ENCODE data around the gene SLC12A5.

The SLC12A5 gene

GRCh38 chr20:46065691-46066090, 36.7 kb downstream of the SLC12A5 start:
- no peak for TF ChIP-seq CTCF (IDR thresholded peaks at IDR 0.05; ENCODE audit: extremely low read depth, insufficient read depth, missing control alignments)
- no peak for DNase-seq (ENCODE audit: low spot score)
- in situ Hi-C loops (cut with MboI; ENCODE audit: low pct_unique_long_range_greater_than_20kb, low sequenced_read_pairs, unreplicated experiment), result no loop called here

- no peak for TF ChIP-seq CTCF (IDR thresholded peaks at IDR 0.05; ENCODE audit: extremely low read depth, insufficient read depth, missing control alignments)
- in situ Hi-C loops (cut with MboI; ENCODE audit: low pct_unique_long_range_greater_than_20kb, low sequenced_read_pairs, unreplicated experiment), result no loop called here
- DNase-seq (ENCODE audit: low spot score), result no peak
Observed at GRCh38 chr20:46070215-46070900, 41.3 kb downstream of the SLC12A5 start.

- no peak for DNase-seq (ENCODE audit: low spot score)
- TF ChIP-seq CTCF (IDR thresholded peaks at IDR 0.05; ENCODE audit: extremely low read depth, insufficient read depth, missing control alignments), result no peak
- in situ Hi-C loops (cut with MboI; ENCODE audit: low pct_unique_long_range_greater_than_20kb, low sequenced_read_pairs, unreplicated experiment), result no loop called here
Observed at GRCh38 chr20:46071573-46071972, 42.6 kb downstream of the SLC12A5 start.

- no peak for DNase-seq (ENCODE audit: low spot score)
- no peak for TF ChIP-seq CTCF (IDR thresholded peaks at IDR 0.05; ENCODE audit: extremely low read depth, insufficient read depth, missing control alignments)
- in situ Hi-C loops (cut with MboI; ENCODE audit: low pct_unique_long_range_greater_than_20kb, low sequenced_read_pairs, unreplicated experiment), result no loop called here
Observed at GRCh38 chr20:46073024-46073423, 44.0 kb downstream of the SLC12A5 start.

GRCh38 chr20:46073443-46073842, 44.4 kb downstream of the SLC12A5 start:
- TF ChIP-seq CTCF (IDR thresholded peaks at IDR 0.05; ENCODE audit: extremely low read depth, insufficient read depth, missing control alignments), result no peak
- no peak for DNase-seq (ENCODE audit: low spot score)
- in situ Hi-C loops (cut with MboI; ENCODE audit: low pct_unique_long_range_greater_than_20kb, low sequenced_read_pairs, unreplicated experiment), result no loop called here

GRCh38 chr20:46074006-46074405, 45.0 kb downstream of the SLC12A5 start:
- DNase-seq (ENCODE audit: low spot score), result no peak
- TF ChIP-seq CTCF (IDR thresholded peaks at IDR 0.05; ENCODE audit: extremely low read depth, insufficient read depth, missing control alignments), result no peak
- in situ Hi-C loops (cut with MboI; ENCODE audit: low pct_unique_long_range_greater_than_20kb, low sequenced_read_pairs, unreplicated experiment), result no loop called here
